Breast epithelium (tissue), 3 donors: ENCODE results near the gene OSBPL3.

Experiments
- CTCF ChIP-seq, 3 donors: fragments of 450-650 bp; IDR thresholded peaks; one replicate each; pipeline ENCODE4 v1.5.1; 2016 to 2017; ENCODE audit warnings: antibody characterized with exemption in 3 of 3, mild to moderate bottlenecking in 3 of 3, moderate library complexity in 3 of 3
- POLR2A ChIP-seq: fragments of 450-650 bp; IDR thresholded peaks from one replicate; pipeline ENCODE4 v1.6.1; 2016; ENCODE audit warnings: antibody characterized with exemption, mild to moderate bottlenecking, moderate library complexity
- POLR2AphosphoS5 ChIP-seq, 3 donors: sonication (generic); formaldehyde crosslinking; IDR thresholded peaks; one replicate each; pipeline ENCODE4 v1.6.1; 2017; ENCODE audit warnings: antibody characterized with exemption in 3 of 3

GRCh38 chr7:24755541-24756407 is 224.2 kb downstream of the OSBPL3 start:
- TF ChIP-seq POLR2A (no peak), CTCF (IDR thresholded peaks at IDR 0.05) (no peak), POLR2AphosphoS5 (IDR thresholded peaks at IDR 0.05) (no peak)
